CD14-positive monocyte (primary cell): ENCODE measurements around the gene ME3. TPM values are rescaled to one million over a fixed set of nuclear protein-coding genes. Genes with fewer than 3 reads are reported as not detected.

Experiments
- DNase-seq, 3 donors: peaks; one replicate each; pipeline ENCODE4 v3.0.0-alpha.2; 2011 to 2022
- H2AFZ ChIP-seq: 2 replicates; pipeline ENCODE4 v1.6.0; 2012; ENCODE audit warnings: mild to moderate bottlenecking, low read depth, low read length, inconsistent platforms; ENCODE audit not compliant: insufficient read depth, poor library complexity, severe bottlenecking
- H3K27ac ChIP-seq, 2 donors: 1 replicate in 1 of 2; 2 replicates in 1 of 2; pipeline ENCODE4 v1.5.1; 2012 to 2013; ENCODE audit warnings: low read length in 2 of 2, control low read depth in 1 of 2, inconsistent platforms in 1 of 2, low read depth in 1 of 2, mild to moderate bottlenecking in 1 of 2
- H3K27me3 ChIP-seq, 2 donors: one replicate each; pipeline versions ENCODE4 v1.6.0 to v1.6.1; 2011 to 2013; ENCODE audit warnings: low read length in 2 of 2; ENCODE audit not compliant: control insufficient read depth in 2 of 2, insufficient read depth in 2 of 2
- H3K36me3 ChIP-seq, 2 donors: replicated peaks in 1 of 2; 1 replicate in 1 of 2; 2 replicates in 1 of 2; pipeline versions ENCODE4 v1.5.1 to v1.6.1; 2012 to 2013; ENCODE audit warnings: low read length in 2 of 2, control low read depth in 1 of 2, inconsistent platforms in 1 of 2, mild to moderate bottlenecking in 1 of 2; ENCODE audit not compliant: insufficient read depth in 2 of 2, control insufficient read depth in 1 of 2
- H3K4me1 ChIP-seq, 2 donors: 1 replicate in 1 of 2; 2 replicates in 1 of 2; pipeline versions ENCODE4 v1.5.1 to v1.6.1; 2012 to 2013; ENCODE audit warnings: low read length in 2 of 2, control low read depth in 1 of 2, inconsistent platforms in 1 of 2, mild to moderate bottlenecking in 1 of 2, moderate library complexity in 1 of 2; ENCODE audit not compliant: insufficient read depth in 2 of 2, control insufficient read depth in 1 of 2
- H3K4me2 ChIP-seq: replicated peaks from 2 replicates; pipeline ENCODE3; 2012; ENCODE audit warnings: low read length, moderate library complexity, mild to moderate bottlenecking; ENCODE audit not compliant: poor library complexity, severe bottlenecking; ENCODE audit errors: extremely low read depth
- H3K4me3 ChIP-seq, 3 experiments: fragments of 200-600 bp in 1 of 3; sonication (generic) in 1 of 3; replicated peaks in 1 of 3; 1 replicate in 2 of 3; 2 replicates in 1 of 3; pipeline ENCODE4 v1.5.1; 2011 to 2013; ENCODE audit warnings: low read length in 3 of 3, mild to moderate bottlenecking in 3 of 3, control low read depth in 2 of 3, low read depth in 2 of 3, inconsistent platforms in 1 of 3, moderate library complexity in 1 of 3
- H3K79me2 ChIP-seq: 2 replicates; pipeline ENCODE4 v1.6.0; 2012; ENCODE audit warnings: mild to moderate bottlenecking, control low read depth, inconsistent platforms, low read length, moderate library complexity; ENCODE audit not compliant: insufficient read depth
- H3K9ac ChIP-seq: 2 replicates; pipeline ENCODE4 v1.6.0; 2017; ENCODE audit warnings: low read length, mild to moderate bottlenecking; ENCODE audit not compliant: insufficient read depth, poor library complexity, severe bottlenecking
- H3K9me3 ChIP-seq, 2 donors: replicated peaks in 1 of 2; 1 replicate in 1 of 2; 2 replicates in 1 of 2; pipeline versions ENCODE4 v1.5.1 to v1.6.1; 2012 to 2013; ENCODE audit warnings: low read length in 2 of 2, control low read depth in 1 of 2; ENCODE audit not compliant: control insufficient read depth in 1 of 2, insufficient read depth in 1 of 2
- H4K20me1 ChIP-seq: 2 replicates; pipeline ENCODE4 v1.6.0; 2012; ENCODE audit warnings: mild to moderate bottlenecking, low read length, control low read depth, moderate library complexity; ENCODE audit not compliant: insufficient read depth
- H3K27ac Mint-ChIP-seq, 7 donors: one replicate each; pipeline ENCODE4 v1.8.0; 2020; ENCODE audit warnings: mild to moderate bottlenecking in 7 of 7, mixed read lengths in 7 of 7, moderate library complexity in 6 of 7, inconsistent platforms in 2 of 7
- H3K27me3 Mint-ChIP-seq, 3 donors: one replicate each; pipeline ENCODE4 v1.8.0; 2021 to 2022; ENCODE audit warnings: low read depth in 3 of 3, mild to moderate bottlenecking in 3 of 3, mixed read lengths in 3 of 3, moderate library complexity in 3 of 3, inconsistent platforms in 1 of 3
- H3K36me3 Mint-ChIP-seq, 2 donors: one replicate each; pipeline ENCODE4 v1.8.0; 2020; ENCODE audit warnings: mixed read lengths in 2 of 2, inconsistent platforms in 1 of 2, mild to moderate bottlenecking in 1 of 2
- H3K4me1 Mint-ChIP-seq: one replicate; pipeline ENCODE4 v1.8.0; 2020; ENCODE audit warnings: mild to moderate bottlenecking, mixed read lengths
- H3K4me3 Mint-ChIP-seq, 2 donors: one replicate each; pipeline ENCODE4 v1.8.0; 2020; ENCODE audit warnings: mild to moderate bottlenecking in 2 of 2, mixed read lengths in 2 of 2, moderate library complexity in 1 of 2
- H3K9me3 Mint-ChIP-seq, 7 donors: one replicate each; pipeline ENCODE4 v1.8.0; 2020 to 2022; ENCODE audit warnings: mixed read lengths in 7 of 7, mild to moderate bottlenecking in 6 of 7, moderate library complexity in 6 of 7, inconsistent platforms in 2 of 7
- CTCF ChIP-seq: fragments of 200-600 bp; IDR thresholded peaks from one replicate; pipeline ENCODE4 v1.8.0; 2022; ENCODE audit warnings: antibody characterized with exemption, mild to moderate bottlenecking
- WGBS: methylation state at CpG from one replicate; pipeline ENCODE4 v1.1.5; 2013; ENCODE audit warnings: missing lambda C conversion rate; ENCODE audit not compliant: insufficient coverage; 5-methylcytosine and 5-hydroxymethylcytosine counted together
- intact Hi-C, 2 donors: fragments of 100-400 bp; cut with micrococcal nuclease; formaldehyde crosslinking; loops; one replicate each; pipeline versions ENCODE4 v1.15.0 to v1.15.1; 2023
- polyA plus RNA-seq, 3 donors: library from polyadenylated mRNA; depleted of rRNA in 1 of 3; unstranded in 2 of 3; stranded (reverse) in 1 of 3; fragments of 300-500 nt in 2 of 3; fragments of >200 nt in 1 of 3; fragmentation: Illumina TruSeq in 2 of 3; gene quantifications; 1 replicate in 2 of 3; 2 replicates in 1 of 3; pipeline ENCODE4 v1.2.3, GENCODE V29; 2012 to 2021

The ME3 gene
- polyA plus RNA-seq, 3 donors = 0.31 to 3.0 (median 0.42) TPM

- no peak for TF ChIP-seq CTCF
- Histone ChIP-seq H2AFZ (no peak overlapping the region), H3K9me3 (no peaks in the 10 kb centered on the region), H3K27me3 (no peaks in the 10 kb centered on the region), H3K4me3 (no peak overlapping the region), H3K4me2 (no peak overlapping the region), H3K79me2 (no peaks in the 10 kb centered on the region), H4K20me1 (no peaks in the 10 kb centered on the region), H3K27ac (no peak overlapping the region), H3K4me1 (peaks cover 9 to 12% of the 10 kb centered on the region in 2 donors), H3K36me3 (no peaks in the 10 kb centered on the region), H3K9ac (no peak overlapping the region)
- Mint-ChIP-seq H3K36me3 (no peaks in the 10 kb centered on the region), H3K9me3 (peaks cover 1 to 9% (median 6%) of the 10 kb centered on the region in 7 donors), H3K27me3 (peaks cover 0 to 1% (median 0%) of the 10 kb centered on the region in 3 donors), H3K4me3 (peak overlapping the region in 1 of 2 donors; percentile 43), H3K4me1 (peaks cover 15% of the 10 kb centered on the region), H3K27ac (peak overlapping the region in 4 of 7 donors; percentile 57 to 70 (median 66))
- 63% methylated on average over 1 of the region's 1 CpG for WGBS
- DNase-seq = no peak
- intact Hi-C loops = no loop called here
These were observed 114.2 kb downstream of the ME3 start for GRCh38 chr11:86558207-86558606.

GRCh38 chr11:86555866-86556265, 116.5 kb downstream of the ME3 start:
- no peak overlapping the region for H3K4me3 ChIP-seq
- DNase-seq = no peak
- H3K36me3 ChIP-seq = no peaks in the 10 kb centered on the region
- H3K27me3 Mint-ChIP-seq = peaks cover 0 to 1% (median 0%) of the 10 kb centered on the region in 3 donors
- H3K27ac ChIP-seq = no peak overlapping the region
- no peak overlapping the region for H3K27ac Mint-ChIP-seq
- H3K9me3 Mint-ChIP-seq = peaks cover 1 to 6% (median 4%) of the 10 kb centered on the region in 7 donors
- H3K79me2 ChIP-seq = no peaks in the 10 kb centered on the region
- no peak overlapping the region for H2AFZ ChIP-seq
- no peak overlapping the region for H3K4me2 ChIP-seq
- H3K4me1 Mint-ChIP-seq = peaks cover 19% of the 10 kb centered on the region
- H3K27me3 ChIP-seq = no peaks in the 10 kb centered on the region
- no peak overlapping the region for H3K4me3 Mint-ChIP-seq
- peaks cover 9 to 12% of the 10 kb centered on the region in 2 donors for H3K4me1 ChIP-seq
- no peak for TF ChIP-seq CTCF
- H4K20me1 ChIP-seq = no peaks in the 10 kb centered on the region
- H3K9me3 ChIP-seq = no peaks in the 10 kb centered on the region
- H3K36me3 Mint-ChIP-seq = no peaks in the 10 kb centered on the region
- no peak overlapping the region for H3K9ac ChIP-seq
- intact Hi-C loops = no loop called here
